T-helper 1 cell (primary cell): ENCODE data around the gene LCP2.
"Not testable (repeated sequence)": the region's sequence is repeated elsewhere in the genome, so short reads cannot be mapped to it uniquely, and the experiment has no call there.

ENCODE experiments used
- DNase-seq, 5 donors: peaks; one replicate each; pipeline ENCODE4 v3.0.0-alpha.2; 2012 to 2020

LCP2 gene

DNA sequence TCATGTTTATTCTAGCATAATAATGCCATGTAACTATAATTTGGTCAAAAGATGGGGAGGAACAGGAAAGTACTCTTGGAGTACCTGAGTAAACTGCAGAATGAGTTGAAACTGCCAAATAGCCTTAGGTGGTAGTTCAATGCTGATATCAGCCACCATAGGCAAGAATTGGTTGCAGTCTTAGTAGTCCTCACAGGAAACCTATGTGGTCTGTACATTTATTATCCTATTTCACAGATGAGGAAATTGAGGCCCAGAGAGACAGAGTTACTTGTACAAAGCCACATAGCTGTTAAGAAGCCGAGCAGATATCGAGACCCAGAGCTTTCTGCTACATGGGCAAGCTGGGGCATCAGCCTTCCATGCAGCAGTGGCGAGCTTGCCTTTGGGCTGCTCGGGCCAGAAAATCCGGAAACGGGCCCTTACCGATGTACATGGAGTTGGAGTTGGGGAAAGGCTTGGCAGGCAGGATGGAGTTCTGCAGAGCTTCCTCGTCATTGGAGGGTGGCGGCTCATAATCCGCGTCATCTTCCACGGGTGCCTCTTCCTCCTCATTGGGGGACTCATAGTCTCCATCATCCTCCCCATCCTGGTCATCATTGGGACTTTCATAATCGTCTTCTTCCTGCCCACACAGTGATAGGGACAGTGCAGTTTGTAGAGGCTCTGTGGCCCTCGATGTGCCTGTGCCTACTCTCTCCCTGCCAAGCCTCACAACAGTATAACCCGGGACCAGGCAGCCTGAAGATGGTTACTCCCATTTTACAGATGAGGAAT, 27.1 kb downstream of the LCP2 start:
- DNase-seq = no peak

DNA sequence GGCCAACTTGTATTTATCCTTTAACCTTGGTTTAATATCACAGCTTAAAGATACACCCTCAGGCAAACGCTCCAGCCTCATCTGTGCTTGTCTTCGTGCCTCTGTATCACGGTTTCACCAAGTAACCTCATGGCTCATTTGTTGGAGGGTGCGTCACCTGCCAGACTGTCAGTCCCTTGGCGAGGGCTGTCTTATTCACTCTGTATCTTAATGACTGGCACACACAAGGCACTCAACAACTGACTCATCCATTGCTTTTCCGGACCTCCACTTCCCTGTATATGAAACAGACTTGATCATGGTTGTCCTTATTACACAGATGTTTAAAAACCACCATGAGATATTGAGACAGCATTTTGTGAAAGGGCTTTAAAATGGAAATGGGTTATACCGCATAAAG, 28.0 kb downstream of the LCP2 start:
- peak in 2 of 5 donors; percentile 23 to 80 for DNase-seq

DNA sequence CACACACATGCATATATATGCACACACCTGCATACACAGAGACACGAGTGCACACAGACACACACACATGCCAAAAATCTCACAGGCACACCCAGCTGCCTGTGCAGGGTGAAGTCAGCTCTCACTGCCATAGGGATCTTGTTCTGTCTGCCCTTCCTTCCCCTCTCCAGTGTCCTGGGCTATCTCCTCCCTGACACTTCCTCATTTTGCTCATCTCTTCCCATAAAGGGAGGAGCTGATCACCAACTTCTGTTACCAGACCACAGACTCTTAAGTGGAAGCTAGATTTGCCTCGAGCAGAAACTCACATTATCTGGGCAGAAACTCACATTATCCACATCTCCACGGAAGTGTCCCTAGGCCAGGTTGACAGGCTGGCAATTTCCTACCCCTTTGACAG, 28.7 kb downstream of the LCP2 start:
- no peak for DNase-seq

DNA sequence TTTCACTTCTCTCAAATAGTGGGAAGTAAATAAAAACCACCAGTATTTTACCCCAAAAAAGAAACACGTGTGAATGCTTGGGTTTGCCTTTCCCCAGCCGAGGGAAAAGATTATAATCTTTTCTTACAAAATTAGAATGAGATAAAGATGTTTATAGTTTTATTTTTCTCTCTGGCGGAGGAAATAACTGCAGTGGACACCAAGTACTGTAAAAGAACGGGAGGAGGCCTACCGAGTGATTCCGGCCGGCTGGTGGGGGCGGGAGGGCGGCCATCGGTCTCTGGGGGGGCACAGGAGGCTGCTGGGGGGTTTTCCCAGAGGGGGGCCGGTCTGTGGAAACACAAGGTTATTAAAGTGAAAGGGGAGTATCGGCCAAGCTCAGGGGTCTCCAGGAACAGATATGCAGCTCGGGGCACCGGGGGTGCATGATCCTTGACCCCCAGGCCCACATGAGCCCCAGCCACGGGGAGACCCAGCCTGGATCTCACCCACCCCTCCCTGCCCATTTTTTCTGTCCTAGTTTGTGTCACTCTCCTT, 29.4 kb downstream of the LCP2 start:
- no peak for DNase-seq

DNA sequence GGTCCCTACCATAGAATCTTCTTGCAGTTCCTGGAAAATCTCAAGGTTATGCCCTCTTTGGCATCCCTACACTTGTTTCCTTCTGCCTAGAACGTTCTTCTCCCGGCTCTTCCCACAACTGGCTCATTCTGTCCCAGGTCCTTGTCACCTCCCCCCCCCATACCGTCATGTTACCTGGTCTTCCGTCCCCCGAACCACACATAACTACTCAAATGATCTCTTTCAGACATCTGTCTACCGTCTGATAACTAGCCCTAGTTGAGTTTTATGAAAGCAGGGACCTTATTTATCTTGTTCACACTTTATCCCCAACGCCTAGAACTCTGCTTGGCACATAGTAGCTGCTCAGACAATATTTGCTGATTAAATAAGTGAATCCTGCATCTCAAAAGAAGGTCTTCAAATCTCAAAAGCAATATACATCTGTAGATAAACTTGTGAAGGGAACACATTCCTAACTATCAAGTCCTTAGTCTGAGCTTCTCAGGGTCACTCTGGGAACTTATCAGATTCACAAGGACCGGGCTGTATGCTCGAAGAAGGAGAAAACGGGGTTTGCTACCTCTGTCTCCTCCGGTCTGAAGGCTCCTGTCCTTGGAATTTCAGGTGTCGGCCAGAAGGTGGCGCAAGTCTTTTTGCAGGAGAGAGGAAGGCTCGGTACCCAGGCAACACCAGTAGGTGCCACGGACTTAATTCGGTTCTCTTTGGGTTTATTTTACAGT, 30.0 kb downstream of the LCP2 start:
- DNase-seq = peak; percentile 61 to 82 (median 73)

DNA sequence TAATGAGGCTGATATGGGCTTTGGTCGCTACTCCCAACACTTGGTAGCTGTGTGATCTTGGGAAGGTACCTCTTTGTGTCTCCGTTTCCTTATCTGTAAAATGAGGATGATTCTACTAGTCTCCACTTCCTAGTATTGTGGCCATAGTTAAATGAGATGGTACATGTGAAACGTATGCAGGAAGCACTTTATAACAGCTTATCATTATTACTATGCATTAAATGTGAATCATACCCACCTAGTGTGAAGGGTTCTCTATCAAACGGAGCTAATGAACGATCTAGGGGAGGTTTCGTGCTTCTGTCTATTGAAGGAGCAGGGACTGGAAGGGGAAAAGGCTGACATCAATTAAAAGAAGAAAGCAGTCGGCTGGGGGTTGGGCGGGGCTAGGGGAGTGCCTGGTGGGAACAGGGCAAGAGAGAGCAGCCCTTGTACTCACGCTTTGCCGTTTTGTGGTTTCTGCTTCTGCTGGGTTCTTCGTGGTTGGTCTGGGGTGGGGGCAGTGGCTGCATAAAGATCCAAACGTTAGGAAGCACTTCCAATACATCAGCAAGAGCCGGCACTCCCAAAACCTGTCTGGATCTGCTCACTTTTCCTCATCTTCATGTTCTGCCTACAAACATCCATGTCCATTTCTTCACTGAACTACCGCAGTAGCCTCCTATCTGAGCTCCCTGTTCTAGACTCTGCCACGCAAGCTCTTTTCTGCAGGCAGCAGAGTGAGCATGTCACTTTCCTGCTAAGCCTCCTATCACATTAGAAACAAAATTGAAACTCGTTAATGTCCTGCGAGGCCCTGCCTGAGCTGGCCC, 30.8 kb downstream of the LCP2 start:
- peak in 4 of 5 donors; percentile 26 to 59 (median 49) for DNase-seq

DNA sequence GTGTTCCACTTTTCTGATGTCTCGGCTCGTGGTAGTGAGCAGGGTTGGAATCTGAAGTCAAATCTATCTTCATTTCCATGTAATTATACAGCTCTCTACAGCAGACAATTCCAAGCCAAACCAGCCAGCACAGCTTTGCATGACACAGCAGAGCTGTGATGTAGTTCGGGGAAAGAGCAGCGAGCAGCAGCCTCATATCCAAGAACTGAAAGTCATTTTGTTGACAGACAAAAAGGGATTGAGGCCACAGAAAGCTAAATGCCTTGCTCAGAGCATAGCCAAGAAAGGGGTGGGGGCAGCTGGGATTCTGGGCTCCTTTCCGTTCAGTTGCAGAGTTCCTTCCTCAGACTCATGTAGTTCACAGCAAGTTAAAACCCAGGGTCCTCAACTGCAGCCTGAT, 32.1 kb downstream of the LCP2 start:
- DNase-seq = no peak

DNA sequence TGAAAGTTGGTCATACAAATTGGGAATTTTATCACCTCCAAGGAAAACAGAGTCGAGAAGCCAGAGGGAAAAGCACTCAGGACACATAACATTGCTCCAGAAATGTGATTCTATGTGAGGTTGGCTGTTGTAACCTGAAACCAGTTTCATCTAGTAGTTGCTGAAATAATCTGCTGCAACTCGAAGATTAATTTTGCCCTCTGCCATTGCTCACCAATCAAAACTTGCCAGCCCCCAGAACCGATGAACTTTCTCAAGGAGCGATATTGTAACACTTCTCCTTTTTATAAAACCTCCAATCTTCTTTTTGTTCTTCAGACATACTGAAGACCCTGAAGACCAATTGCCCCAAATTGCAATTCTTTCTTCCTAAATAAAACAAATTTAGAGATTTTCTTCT, 33.7 kb downstream of the LCP2 start:
- DNase-seq = no peak

DNA sequence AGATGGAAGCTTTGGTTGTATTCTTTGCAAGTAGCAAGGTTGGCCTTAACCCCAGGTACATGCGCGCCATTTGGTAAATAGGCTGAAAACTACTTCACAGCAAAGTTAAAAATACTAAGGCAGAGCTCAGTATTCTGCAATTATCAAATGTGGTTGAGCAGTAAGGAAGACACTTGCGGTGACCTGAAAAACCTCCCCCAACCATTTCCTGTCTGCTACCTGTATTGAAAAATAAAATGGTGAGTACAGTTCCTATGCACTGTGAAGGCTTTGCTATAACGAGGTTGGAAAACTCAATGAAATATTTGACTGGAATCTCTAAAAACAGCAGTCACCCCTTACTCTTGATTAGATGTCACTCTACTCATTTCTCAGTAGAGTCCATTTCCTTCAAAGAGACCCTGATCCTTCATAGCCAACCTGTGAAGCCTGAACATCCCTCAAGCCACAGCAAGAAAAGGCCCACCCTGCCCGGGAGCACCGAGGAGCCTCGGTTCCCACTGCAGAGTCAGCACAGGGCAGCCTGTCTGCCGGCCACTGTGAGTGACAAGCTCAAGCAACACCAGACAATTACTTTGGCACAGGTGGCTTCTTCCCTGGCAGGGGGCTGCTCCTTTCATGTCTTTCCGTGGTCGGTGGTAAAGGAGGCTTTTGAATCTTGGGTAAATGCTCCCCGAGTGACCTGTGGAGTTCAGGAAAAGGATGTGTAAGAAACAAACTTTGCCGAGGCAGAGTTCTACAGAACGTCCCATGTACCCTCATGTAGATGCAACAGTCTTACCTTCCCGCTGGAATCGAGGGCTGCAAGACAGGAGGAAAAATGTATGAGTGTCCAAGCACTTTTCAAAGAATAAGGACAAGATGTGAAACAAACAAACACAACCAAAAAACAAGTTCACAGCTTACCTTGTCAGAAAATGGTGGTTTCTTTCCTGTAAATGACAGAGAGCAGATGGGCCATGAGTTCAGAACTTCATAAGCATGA, 35.2 kb downstream of the LCP2 start:
- DNase-seq = peak in 3 of 5 donors; percentile 45 to 64 (median 62)

DNA sequence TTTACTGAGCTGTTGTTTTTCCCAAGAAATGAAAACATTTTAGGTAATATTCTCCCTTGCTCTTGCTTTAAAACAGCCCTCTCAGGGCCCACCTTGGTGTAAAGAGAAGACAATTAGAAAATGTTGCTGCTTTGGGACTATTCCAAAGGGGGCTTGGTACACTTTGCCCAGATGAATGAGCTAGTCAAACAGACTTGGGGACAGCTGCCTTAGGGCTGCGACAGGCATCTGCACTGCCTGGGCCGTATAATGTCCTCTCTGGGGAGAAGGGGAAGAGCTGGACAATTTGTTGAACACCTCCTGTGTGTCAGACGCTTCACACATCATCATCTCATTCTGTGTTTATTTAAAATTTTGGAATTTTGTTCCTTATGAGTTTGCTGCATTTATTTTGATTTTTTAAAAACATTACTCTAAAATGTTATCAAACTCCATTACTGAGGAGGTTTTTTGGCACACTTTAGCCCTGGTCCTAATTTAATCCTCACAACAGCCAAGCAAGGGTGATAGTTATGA, 36.0 kb downstream of the LCP2 start:
- DNase-seq = no peak

DNA sequence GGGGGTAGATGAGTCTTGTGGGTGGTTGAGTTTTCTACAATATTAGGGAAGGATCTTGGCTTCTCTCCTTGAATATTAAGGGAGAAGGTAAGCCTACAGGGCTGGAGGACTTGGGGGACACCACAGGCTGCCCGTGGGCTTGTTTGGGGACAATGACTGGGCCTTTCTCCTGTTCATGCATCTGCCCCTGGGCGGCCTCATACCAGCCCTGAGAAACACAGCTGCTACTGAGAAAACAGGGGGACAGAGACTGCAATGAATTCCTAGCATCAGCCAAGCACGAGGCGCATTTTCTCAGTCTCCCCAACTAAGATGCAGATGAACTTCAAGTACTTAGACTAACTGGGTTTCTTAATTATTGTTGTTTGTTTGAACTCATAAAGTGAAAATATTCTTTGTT, 40.2 kb downstream of the LCP2 start:
- DNase-seq = no peak

DNA sequence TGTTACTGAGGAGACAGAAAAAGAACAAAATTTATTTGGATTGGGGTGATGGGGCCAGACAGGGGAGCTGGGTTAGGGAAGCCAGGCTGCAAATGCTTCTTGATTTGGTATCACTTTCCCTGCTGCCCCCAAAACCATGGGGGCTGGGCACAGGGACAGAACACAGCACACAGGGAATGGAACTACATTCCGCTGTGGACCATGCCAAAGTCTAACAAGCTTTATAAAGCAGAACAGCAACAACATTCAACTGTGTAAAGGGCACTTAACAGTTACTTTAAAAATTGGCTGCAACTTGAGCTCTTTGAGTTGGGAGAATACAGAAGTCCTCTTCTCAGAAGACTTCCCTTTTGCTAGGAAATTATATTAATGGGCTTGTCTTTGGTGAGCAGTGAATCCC, 41.0 kb downstream of the LCP2 start:
- no peak for DNase-seq

DNA sequence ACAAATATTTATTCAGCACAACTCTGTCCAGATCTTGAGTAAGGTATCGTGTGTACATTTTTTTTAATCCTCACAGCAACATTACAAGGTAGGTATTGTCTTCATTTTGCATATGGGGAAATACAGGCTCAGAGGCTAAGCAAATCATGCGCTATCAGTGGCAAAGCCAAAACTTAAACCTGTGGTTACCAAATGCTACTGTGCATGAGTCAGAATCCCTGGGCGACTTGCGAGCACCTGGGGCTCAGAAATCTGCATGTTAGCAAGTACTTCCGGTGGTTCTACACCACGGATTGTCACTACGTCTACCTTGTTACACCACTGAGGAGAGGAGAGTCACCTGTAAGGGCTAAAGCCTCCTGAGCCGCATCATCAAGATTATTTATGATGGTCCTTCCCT, 43.5 kb downstream of the LCP2 start:
- peak in 4 of 5 donors; percentile 58 to 82 (median 62) for DNase-seq

DNA sequence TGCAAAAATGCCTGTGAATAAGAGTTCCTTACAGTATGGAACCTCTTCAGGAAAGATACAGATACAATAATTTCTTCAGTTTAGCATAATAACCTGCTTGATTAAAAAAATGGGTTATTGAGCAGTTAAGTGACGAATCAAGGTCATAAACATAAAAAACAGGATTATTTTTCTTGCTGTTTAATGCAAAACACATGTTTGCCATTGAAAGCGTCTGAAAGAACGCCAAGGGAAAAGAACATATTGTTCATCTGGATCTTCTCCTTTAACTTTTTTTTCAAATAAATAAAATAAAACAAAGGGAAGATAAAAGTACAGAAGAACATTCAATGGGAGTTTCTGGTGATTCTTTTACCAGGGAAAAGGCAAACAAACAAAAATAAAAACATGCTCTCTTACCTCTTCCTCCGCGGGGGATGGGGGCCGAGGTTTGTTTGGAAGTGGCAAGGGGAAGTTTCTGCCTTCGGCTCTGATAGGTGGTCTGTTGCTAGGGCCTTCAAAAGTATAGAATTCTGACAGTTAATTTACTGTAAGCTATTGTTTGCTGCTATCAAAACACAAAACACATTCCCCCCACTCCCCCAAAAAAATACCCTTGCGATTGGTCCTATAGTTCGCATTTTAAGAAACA, 44.7 kb downstream of the LCP2 start:
- DNase-seq = no peak

DNA sequence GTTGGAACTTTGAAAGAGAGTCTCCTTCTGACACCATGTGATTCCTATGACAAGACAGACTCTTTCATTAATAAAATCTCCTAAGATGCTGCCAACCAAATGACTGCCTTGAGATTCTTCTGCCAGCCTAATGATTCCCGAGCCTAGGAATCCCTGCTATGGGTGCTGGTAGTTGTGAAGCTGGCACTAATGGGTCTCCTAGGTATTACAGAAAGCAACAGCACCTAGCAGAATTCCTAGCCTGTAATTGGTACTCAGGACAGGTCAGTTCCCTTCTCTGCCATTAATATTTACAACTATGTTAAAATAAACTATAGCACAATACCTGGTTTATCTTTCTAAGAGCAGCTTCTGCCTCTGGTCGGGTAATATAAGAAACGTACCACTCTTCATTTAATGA, 45.5 kb downstream of the LCP2 start:
- no peak for DNase-seq

DNA sequence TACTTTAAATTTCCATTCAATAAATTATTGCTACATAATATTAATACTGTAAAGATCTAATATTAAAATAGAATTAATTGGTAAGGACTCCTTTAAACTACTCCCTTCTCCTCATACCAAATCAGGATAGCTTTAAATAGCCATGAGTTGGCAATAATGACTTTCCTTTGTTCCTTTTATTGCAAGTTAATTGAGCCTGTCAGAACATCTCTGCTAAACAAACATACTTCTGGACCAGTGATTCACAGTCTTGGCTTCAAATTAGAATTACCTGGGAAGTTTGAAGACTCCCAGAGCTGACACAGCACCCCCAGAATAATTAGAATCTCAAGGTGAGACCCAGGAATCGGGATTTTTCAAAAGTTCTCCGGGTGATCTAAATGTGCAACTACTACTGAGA, 46.1 kb downstream of the LCP2 start:
- no peak for DNase-seq

DNA sequence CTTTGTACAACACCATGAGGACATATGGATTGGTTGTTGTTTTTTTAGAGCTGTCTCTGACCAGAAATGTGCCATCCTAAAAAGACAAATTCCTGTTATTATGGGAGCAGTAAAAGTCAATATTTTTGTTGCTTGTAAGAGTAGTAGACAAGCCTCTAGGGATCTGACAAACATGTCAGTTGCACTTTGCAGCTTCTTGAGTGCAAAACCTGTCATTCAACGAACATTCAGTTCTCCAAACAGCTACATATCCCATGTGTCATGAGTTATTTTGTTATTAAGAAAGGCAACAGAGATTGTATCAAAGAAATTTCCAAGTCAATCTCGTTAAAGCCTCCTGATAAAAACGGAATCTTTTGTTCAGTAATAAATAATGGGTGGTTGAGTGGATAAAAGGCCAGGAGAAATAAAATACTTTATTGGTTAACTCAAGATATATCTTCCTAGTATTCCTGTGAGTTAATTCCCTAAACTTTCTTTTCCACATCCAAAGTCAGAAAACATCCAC, 46.7 kb downstream of the LCP2 start:
- no peak for DNase-seq

DNA sequence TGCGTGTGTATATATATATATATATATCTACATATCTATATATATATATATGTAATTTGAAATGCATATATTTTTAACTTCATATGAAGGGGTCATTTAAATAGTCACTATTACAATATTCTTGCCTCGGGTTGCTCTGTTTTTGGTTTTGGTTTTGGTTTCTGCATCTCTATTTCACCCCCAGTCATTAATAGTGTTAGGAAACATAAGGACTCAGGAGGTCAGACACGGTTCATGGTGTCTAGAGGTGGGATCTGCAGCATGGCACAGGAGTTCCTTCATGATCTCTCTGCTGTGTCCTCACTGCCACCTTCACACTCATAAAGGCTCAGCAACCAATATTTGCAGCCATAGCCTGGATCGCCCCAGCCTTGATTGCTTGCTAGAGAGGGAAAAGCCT, 48.2 kb downstream of the LCP2 start:
- DNase-seq = no peak

DNA sequence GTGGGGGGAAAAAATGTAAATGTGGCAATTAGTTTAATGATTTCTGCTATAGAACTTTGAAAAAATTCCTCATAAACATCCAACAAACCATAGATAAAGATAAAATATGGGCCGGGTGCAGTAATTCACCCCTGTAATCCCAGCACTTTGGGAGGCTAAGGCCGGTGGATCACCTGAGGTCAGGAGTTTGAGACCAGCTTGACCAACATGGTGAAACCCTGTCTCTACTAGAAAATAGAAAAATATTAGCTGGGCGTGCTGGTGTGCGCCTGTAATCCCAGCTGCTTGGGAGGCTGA, 48.7 kb downstream of the LCP2 start:
- DNase-seq = not testable (repeated sequence)

DNA sequence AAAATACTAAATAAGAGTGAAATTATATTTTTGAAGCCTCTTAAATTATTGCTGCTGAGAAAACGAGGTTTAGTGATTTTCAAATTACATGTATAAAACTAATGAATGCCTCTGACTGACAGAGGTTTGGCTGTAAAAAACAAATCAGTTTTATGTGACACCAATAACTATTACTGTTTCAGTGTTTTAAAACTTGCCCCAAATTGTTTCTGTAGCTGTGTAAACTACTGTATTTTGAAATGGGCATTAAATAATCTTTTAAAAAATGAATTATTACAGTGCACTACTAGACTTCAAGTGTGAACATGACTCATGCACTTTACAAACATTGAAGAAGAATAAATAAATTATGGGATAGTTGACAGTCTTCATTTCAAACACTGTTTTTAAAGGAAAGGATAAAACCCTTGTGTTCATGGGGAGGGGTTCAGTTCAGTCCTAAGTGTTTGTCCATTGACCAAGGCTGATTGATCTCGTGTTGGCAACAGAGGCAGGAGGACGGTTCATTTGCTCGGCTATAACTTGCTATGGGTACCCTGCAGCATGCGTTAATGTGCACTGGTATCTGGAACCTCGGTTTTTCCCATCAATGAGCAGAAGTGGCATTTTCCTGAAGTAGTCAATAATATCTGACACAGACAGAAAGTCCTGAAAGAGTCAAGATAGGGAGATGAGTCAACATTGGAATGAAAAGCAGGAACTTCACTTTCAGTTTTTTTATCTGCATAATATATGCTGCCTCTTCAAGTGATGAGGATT, 49.2 kb downstream of the LCP2 start:
- DNase-seq = no peak
